Measurements from ENCODE around the gene SNUPN.

- no peak for TF ChIP-seq POLR2A (IDR thresholded peaks at IDR 0.05; ENCODE audit: low read length)
- no peak for TF ChIP-seq GATA1 (IDR thresholded peaks at IDR 0.05; ENCODE audit: low read depth, low read length)
Measured at GRCh38 chr15:75597667-75598341, 27.7 kb downstream of the SNUPN start.

Data from erythroblast (primary cell).